ENCODE data around the gene OGFRL1.
"Not testable (repeated sequence)": the region's sequence is repeated elsewhere in the genome, so short reads cannot be mapped to it uniquely, and the experiment has no call there.

OGFRL1 gene

GRCh38 chr6:71288228-71289038 is at the start of gene OGFRL1:
TSS of gene OGFRL1 (plus strand) at chr6:71288811. CDS start at chr6:71288937, 126 bp downstream.
- DNase-seq = peak; percentile 50 to 62

- no peak for DNase-seq
These were observed 48.9 kb upstream of the OGFRL1 start for GRCh38 chr6:71239694-71240093.

GRCh38 chr6:71245265-71246049 is 43.2 kb upstream of the OGFRL1 start:
- no peak for DNase-seq

GRCh38 chr6:71246596-71246995 is 42.0 kb upstream of the OGFRL1 start:
- no peak for DNase-seq

- DNase-seq = no peak
These were observed 40.3 kb upstream of the OGFRL1 start for GRCh38 chr6:71248306-71248765.

GRCh38 chr6:71248878-71249544 is 39.6 kb upstream of the OGFRL1 start:
- DNase-seq = no peak

GRCh38 chr6:71250099-71250602 is 38.5 kb upstream of the OGFRL1 start:
- no peak for DNase-seq

GRCh38 chr6:71252410-71252809 is 36.2 kb upstream of the OGFRL1 start:
- no peak for DNase-seq

- DNase-seq = no peak
These were observed 35.7 kb upstream of the OGFRL1 start for GRCh38 chr6:71252960-71253359.

GRCh38 chr6:71254323-71254722 is 34.3 kb upstream of the OGFRL1 start:
- DNase-seq = no peak

- DNase-seq = no peak
These were observed 30.3 kb upstream of the OGFRL1 start for GRCh38 chr6:71258078-71258866.

GRCh38 chr6:71259888-71260604 is 28.6 kb upstream of the OGFRL1 start:
- no peak for DNase-seq

GRCh38 chr6:71262914-71263313 is 25.7 kb upstream of the OGFRL1 start:
- DNase-seq = no peak

GRCh38 chr6:71266392-71266791 is 22.2 kb upstream of the OGFRL1 start:
- not testable (repeated sequence) for DNase-seq

GRCh38 chr6:71268735-71269437 is 19.7 kb upstream of the OGFRL1 start:
- no peak for DNase-seq

GRCh38 chr6:71277926-71278600 is 10.5 kb upstream of the OGFRL1 start:
- peak in 1 of 2 experiments; percentile 10 for DNase-seq

- no peak for DNase-seq
These were observed 9.3 kb upstream of the OGFRL1 start for GRCh38 chr6:71279321-71279720.

GRCh38 chr6:71279740-71280139 is 8.9 kb upstream of the OGFRL1 start:
- no peak for DNase-seq

GRCh38 chr6:71280701-71281100 is 7.9 kb upstream of the OGFRL1 start:
- no peak for DNase-seq

GRCh38 chr6:71284785-71285184 is 3.8 kb upstream of the OGFRL1 start:
- DNase-seq = no peak
